Lung (tissue), 12 donors: ENCODE measurements around the gene ALKBH3. TPM values are rescaled to one million over a fixed set of nuclear protein-coding genes. Genes with fewer than 3 reads are reported as not detected.

ENCODE experiments used
- ATAC-seq: fragments of 200-7000 bp; cut with Tn5 transposase; one replicate; pipeline ENCODE4 v1.9.1; 2020; ENCODE audit warnings: moderate number of reproducible peaks; ENCODE audit not compliant: insufficient read depth, low FRiP score
- DNase-seq, 3 donors: peaks; one replicate each; pipeline ENCODE4 v3.0.0-alpha.2; 2013 to 2017
- H3K27ac ChIP-seq, 2 donors: one replicate each; pipeline ENCODE4 v1.5.1; 2013; ENCODE audit warnings: mild to moderate bottlenecking in 2 of 2, moderate library complexity in 2 of 2, control low read depth in 1 of 2, inconsistent platforms in 1 of 2, low read depth in 1 of 2, low read length in 1 of 2
- H3K27me3 ChIP-seq, 3 donors: one replicate each; pipeline ENCODE4 v1.5.1; 2013; ENCODE audit warnings: low read length in 2 of 3; ENCODE audit not compliant: control insufficient read depth in 3 of 3, insufficient read depth in 3 of 3
- H3K36me3 ChIP-seq, 4 donors: one replicate each; pipeline ENCODE4 v1.5.1; 2013; ENCODE audit warnings: low read length in 4 of 4, mild to moderate bottlenecking in 1 of 4, moderate library complexity in 1 of 4; ENCODE audit not compliant: control insufficient read depth in 4 of 4, insufficient read depth in 4 of 4
- H3K4me1 ChIP-seq, 5 donors: one replicate each; pipeline ENCODE4 v1.5.1; 2013; ENCODE audit warnings: low read length in 5 of 5, mild to moderate bottlenecking in 2 of 5, moderate library complexity in 1 of 5; ENCODE audit not compliant: control insufficient read depth in 5 of 5, insufficient read depth in 5 of 5
- H3K4me3 ChIP-seq: one replicate; pipeline ENCODE4 v1.5.1; 2013; ENCODE audit warnings: mild to moderate bottlenecking, control low read depth, moderate library complexity
- H3K9ac ChIP-seq, 2 donors: one replicate each; pipeline ENCODE4 v1.5.1; 2013; ENCODE audit warnings: low read length in 2 of 2, control low read depth in 1 of 2; ENCODE audit not compliant: insufficient read depth in 1 of 2
- H3K9me3 ChIP-seq, 4 donors: one replicate each; pipeline ENCODE4 v1.5.1; 2013; ENCODE audit warnings: low read length in 3 of 4, mild to moderate bottlenecking in 1 of 4, moderate library complexity in 1 of 4; ENCODE audit not compliant: control insufficient read depth in 4 of 4, insufficient read depth in 3 of 4
- CTCF ChIP-seq: IDR thresholded peaks from 2 replicates; pipeline ENCODE4 v1.5.1; 2012; ENCODE audit warnings: mild to moderate bottlenecking; ENCODE audit errors: control extremely low read depth, extremely low read depth
- WGBS, 2 donors: extraction: QIAGEN DNeasy Blood & Tissue Kit; methylation state at CpG; one replicate each; pipeline ENCODE4 v1.1.7; 2013; 5-methylcytosine and 5-hydroxymethylcytosine counted together
- polyA plus RNA-seq, 2 donors: library from polyadenylated mRNA; stranded (reverse); fragments of 200-250 nt; gene quantifications; one replicate each; pipeline ENCODE4 v1.2.1, GENCODE V29; 2013
- total RNA-seq, 2 donors: library from RNA; depleted of rRNA in 1 of 2; stranded (reverse); fragments of >200 nt in 1 of 2; gene quantifications; one replicate each; pipeline ENCODE4 v1.2.1, GENCODE V29; 2014 to 2021
- donor health status: control.
- donor health status: control.
- donor health status: Bipolar disorder and iron deficiency.
- donor health status: healthy.
- donor health status: DM: yes; HTN: yes; CAD: no.

Gene ALKBH3
- total and polyA plus RNA-seq, 4 donors = 22.6 to 43.7 (median 33.2) TPM

DNA sequence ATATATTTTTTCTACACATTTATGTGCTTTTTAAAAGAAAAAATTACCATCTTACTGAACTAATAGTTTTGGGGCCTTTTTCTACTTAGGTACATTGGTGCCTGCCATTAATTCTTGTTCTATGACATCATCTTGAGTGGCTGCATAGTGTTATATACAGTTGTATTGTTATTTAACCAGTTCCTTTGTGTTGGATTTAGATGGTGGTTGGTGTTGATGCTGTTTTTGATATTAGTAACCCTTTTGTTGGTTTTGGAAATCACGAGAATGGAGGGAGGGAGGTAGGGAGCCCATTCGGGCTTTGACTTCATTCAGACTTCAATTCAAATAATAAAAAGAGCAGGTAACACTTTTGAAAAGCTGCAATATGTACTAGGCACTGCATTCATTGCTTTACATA, 46.4 kb downstream of the ALKBH3 start:
- TF ChIP-seq CTCF = no peak
- no peak overlapping the region for H3K27ac ChIP-seq
- WGBS, 2 donors = 96 to 97% methylated on average over 2 of the region's 2 CpGs
- DNase-seq (no peak), ATAC-seq (no peak)
- H3K36me3 ChIP-seq = no peaks in the 10 kb centered on the region
- no peak overlapping the region for H3K4me3 ChIP-seq
- H3K4me1 ChIP-seq = peaks cover 0 to 91% (median 42%) of the 10 kb centered on the region in 5 donors
- H3K9me3 ChIP-seq = no peaks in the 10 kb centered on the region
- no peaks in the 10 kb centered on the region for H3K27me3 ChIP-seq
- H3K9ac ChIP-seq = peak overlapping the region in 1 of 2 donors; percentile 48

DNA sequence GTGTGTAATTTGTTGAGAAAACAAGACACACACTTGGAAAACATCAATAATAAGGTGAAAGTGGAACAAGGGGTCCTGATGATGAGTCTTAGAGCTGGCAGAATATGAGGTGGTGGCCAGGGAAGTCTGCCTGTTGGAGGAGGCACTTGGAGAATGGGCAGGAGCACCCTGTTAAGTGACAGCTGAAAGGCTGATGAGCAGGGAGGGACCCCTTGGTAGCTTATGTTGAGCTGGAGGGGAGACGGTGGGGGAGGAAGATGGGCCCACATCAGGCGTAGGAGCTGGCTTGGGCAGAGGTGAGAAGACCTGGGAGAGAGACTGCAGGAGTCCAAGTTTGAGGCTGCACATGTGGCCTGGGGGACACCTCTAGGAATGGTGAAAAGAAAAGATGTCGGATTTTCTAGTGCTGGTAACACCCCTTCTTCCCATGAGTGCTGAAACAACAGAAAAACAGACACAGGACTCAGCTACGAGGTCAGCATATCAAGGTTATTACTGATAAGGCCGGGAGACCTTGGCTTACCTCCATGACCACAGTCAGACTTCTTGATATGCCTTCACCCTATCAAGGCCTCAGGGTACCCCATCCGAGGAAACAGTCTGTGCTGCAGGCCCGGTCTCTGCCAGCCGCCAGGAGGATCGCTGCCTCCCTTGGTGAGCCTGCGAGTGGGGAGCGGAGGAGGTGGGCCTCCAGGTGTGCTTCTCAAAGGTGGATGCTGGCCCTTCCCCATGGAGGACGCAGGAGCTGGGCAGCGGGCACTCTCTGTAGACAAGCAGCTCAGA, 47.5 kb downstream of the ALKBH3 start:
- Histone ChIP-seq H3K9me3 (no peaks in the 10 kb centered on the region), H3K27me3 (no peaks in the 10 kb centered on the region), H3K36me3 (no peaks in the 10 kb centered on the region), H3K27ac (no peak overlapping the region), H3K9ac (no peak overlapping the region), H3K4me3 (no peak overlapping the region), H3K4me1 (peaks cover 0 to 91% (median 42%) of the 10 kb centered on the region in 5 donors)
- no peak for TF ChIP-seq CTCF
- ATAC-seq = no peak
- WGBS, 2 donors = 89 to 94% methylated on average over 13 of the region's 13 CpGs
- DNase-seq = no peak

- peaks cover 0 to 91% (median 38%) of the 10 kb centered on the region in 5 donors for H3K4me1 ChIP-seq
- H3K27me3 ChIP-seq = no peaks in the 10 kb centered on the region
- H3K9ac ChIP-seq = no peak overlapping the region
- no peak for ATAC-seq
- no peak for TF ChIP-seq CTCF
- no peak for DNase-seq
- 93 to 97% methylated on average over 4 of the region's 4 CpGs for WGBS, 2 donors
- no peak overlapping the region for H3K4me3 ChIP-seq
- no peaks in the 10 kb centered on the region for H3K36me3 ChIP-seq
- H3K27ac ChIP-seq = no peak overlapping the region
- no peaks in the 10 kb centered on the region for H3K9me3 ChIP-seq
These were observed 48.1 kb downstream of the ALKBH3 start for GRCh38 chr11:43928721-43929120.
